ENCODE results near the gene NEIL1.

The NEIL1 gene

GRCh38 chr15:75389791-75390382, 43.0 kb downstream of the NEIL1 start:
- no peak for DNase-seq

GRCh38 chr15:75397494-75397893, 50.7 kb downstream of the NEIL1 start:
- DNase-seq = no peak

- no peak for DNase-seq
Measured at GRCh38 chr15:75403892-75404291, 57.1 kb downstream of the NEIL1 start.
